HepG2 (cell line): ENCODE data around the gene CTSW. TPM values are rescaled to one million over a fixed set of nuclear protein-coding genes. Genes with fewer than 3 reads are reported as not detected.

ENCODE experiments used
- CBX1 ChIP-seq: IDR thresholded peaks from one replicate; pipeline ENCODE4 v1.6.1; 2016; ENCODE audit warnings: antibody characterized with exemption, low read depth
- CCAR2 ChIP-seq: fragments of 200-400 bp; formaldehyde crosslinking; optimal IDR thresholded peaks from 2 replicates; pipeline ENCODE3; 2018; ENCODE audit warnings: low read depth, mild to moderate bottlenecking, low read length, moderate library complexity
- PRDM4 ChIP-seq: sonication (generic); formaldehyde crosslinking; IDR thresholded peaks from 2 replicates; pipeline ENCODE4 v1.9.0; 2021; ENCODE audit warnings: missing genetic modification reagents, borderline replicate concordance
- ZNF761 ChIP-seq: sonication (generic); formaldehyde crosslinking; conservative IDR thresholded peaks from 2 replicates; pipeline ENCODE4 v1.4.0; 2020; ENCODE audit warnings: mild to moderate bottlenecking, missing genetic modification reagents
- polyA plus RNA-seq, 8 experiments: library from polyadenylated mRNA; depleted of rRNA in 3 of 8; stranded (reverse) in 7 of 8; unstranded in 1 of 8; fragments of >200 nt; fragmentation: Illumina TruSeq in 4 of 8; extraction: Trizol in 4 of 8; gene quantifications; 2 replicates each; pipeline versions ENCODE4 v1.2.1 to v1.2.3, GENCODE V29; 2011 to 2016; ENCODE audit warnings: low read depth in 4 of 8, missing spikeins in 1 of 8, mixed read lengths in 1 of 8; ENCODE audit not compliant: insufficient read depth in 1 of 8
- total RNA-seq, 5 experiments: library from RNA; depleted of rRNA; stranded (reverse); fragments of >200 nt; fragmentation: Illumina TruSeq; extraction: Trizol; gene quantifications; 2 replicates each; pipeline ENCODE4 v1.2.3, GENCODE V29; 2016; ENCODE audit warnings: low read depth in 1 of 5
- TF ChIP-seq, protein P1 (sequence below): sonication (generic); formaldehyde crosslinking; IDR thresholded peaks from 2 replicates; pipeline ENCODE4 v1.4.0; 2020; ENCODE audit warnings: low read depth, missing genetic modification reagents

The CTSW gene
- total and polyA plus RNA-seq, 2 of the 13 experiments (the other 11 are each of a cell fraction or from before 2014, with no cell fraction given), result 0.09 TPM; not detected in 1

DNA sequence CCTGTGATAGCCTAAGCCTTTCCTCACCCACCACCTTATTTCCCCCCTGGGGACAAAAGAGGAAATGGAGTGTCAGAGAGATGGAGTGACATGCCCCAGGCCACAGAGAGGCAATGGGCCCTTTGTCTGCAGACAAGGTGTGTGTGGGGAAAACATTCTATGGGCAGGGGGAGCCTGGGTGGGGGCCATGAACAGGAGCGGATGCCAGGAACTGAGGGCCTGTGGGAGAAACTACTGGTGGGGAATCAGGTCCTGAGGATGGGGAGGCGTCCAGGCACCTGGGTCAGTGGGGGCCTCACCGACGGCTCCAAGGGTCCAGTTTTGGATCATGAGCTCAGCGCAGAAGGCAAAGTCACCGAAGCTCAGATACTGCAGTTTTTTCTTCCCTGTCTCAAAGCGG, 5.6 kb downstream of the CTSW start (continued):
- TF ChIP-seq, protein P1, sequence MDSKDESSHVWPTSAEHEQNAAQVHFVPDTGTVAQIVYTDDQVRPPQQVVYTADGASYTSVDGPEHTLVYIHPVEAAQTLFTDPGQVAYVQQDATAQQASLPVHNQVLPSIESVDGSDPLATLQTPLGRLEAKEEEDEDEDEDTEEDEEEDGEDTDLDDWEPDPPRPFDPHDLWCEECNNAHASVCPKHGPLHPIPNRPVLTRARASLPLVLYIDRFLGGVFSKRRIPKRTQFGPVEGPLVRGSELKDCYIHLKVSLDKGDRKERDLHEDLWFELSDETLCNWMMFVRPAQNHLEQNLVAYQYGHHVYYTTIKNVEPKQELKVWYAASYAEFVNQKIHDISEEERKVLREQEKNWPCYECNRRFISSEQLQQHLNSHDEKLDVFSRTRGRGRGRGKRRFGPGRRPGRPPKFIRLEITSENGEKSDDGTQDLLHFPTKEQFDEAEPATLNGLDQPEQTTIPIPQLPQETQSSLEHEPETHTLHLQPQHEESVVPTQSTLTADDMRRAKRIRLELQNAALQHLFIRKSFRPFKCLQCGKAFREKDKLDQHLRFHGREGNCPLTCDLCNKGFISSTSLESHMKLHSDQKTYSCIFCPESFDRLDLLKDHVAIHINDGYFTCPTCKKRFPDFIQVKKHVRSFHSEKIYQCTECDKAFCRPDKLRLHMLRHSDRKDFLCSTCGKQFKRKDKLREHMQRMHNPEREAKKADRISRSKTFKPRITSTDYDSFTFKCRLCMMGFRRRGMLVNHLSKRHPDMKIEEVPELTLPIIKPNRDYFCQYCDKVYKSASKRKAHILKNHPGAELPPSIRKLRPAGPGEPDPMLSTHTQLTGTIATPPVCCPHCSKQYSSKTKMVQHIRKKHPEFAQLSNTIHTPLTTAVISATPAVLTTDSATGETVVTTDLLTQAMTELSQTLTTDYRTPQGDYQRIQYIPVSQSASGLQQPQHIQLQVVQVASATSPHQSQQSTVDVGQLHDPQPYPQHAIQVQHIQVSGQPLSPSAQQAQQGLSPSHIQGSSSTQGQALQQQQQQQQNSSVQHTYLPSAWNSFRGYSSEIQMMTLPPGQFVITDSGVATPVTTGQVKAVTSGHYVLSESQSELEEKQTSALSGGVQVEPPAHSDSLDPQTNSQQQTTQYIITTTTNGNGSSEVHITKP (CRISPR knock-in tag), result no peak
- TF ChIP-seq CCAR2 (no peak), ZNF761 (CRISPR knock-in tag) (no peak), CBX1 (no peak), PRDM4 (CRISPR knock-in tag) (no peak)
